ENCODE data around the gene TUBGCP3. TPM values are rescaled to one million over a fixed set of nuclear protein-coding genes. Genes with fewer than 3 reads are reported as not detected.
A peak's percentile ranks its signal among the peaks of the same experiment; 100 is the strongest.

TUBGCP3 gene
- total RNA-seq, 6 experiments from 2014 or later: 16.5 to 28.5 (median 25.6) TPM

DNA sequence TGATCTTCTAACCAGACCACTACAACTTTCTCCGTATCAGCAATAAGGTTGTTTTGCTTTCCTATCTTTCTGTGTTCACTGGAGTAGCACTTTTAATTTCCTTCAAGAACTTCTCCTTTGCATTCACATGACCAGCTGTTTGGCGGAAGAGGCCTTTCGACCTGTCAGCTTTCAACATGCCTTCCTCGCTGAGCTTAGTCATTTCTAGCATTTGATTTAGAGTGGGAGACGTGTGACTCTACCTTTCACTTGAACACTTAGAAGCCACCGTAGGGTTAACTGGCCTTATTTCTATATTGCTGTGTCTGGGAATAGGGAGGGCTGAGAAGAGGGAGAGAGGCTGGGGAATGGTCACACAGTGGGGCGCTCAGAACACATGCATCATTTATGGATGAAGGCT is 104.7 kb downstream of the TUBGCP3 start:
- TF ChIP-seq, protein P1, sequence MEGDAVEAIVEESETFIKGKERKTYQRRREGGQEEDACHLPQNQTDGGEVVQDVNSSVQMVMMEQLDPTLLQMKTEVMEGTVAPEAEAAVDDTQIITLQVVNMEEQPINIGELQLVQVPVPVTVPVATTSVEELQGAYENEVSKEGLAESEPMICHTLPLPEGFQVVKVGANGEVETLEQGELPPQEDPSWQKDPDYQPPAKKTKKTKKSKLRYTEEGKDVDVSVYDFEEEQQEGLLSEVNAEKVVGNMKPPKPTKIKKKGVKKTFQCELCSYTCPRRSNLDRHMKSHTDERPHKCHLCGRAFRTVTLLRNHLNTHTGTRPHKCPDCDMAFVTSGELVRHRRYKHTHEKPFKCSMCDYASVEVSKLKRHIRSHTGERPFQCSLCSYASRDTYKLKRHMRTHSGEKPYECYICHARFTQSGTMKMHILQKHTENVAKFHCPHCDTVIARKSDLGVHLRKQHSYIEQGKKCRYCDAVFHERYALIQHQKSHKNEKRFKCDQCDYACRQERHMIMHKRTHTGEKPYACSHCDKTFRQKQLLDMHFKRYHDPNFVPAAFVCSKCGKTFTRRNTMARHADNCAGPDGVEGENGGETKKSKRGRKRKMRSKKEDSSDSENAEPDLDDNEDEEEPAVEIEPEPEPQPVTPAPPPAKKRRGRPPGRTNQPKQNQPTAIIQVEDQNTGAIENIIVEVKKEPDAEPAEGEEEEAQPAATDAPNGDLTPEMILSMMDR (IDR thresholded peaks at IDR 0.05): no peak
- Mint-ChIP-seq H3K4me3 (no peak overlapping the region), H3K27me3 (ENCODE audit: insufficient read depth) (no peaks in the 10 kb centered on the region; the same call in 1 of the 2 replicates), H3K4me1 (ENCODE audit: low read depth) (peaks cover 23% of the 10 kb centered on the region; the same call in 1 of the 2 replicates), H3K36me3 (ENCODE audit: low read depth) (peaks cover 24% of the 10 kb centered on the region), H3K9me3 (no peaks in the 10 kb centered on the region; the same call in 1 of the 2 replicates), H3K27ac (no peak overlapping the region)
- DNase-seq: no peak

DNA sequence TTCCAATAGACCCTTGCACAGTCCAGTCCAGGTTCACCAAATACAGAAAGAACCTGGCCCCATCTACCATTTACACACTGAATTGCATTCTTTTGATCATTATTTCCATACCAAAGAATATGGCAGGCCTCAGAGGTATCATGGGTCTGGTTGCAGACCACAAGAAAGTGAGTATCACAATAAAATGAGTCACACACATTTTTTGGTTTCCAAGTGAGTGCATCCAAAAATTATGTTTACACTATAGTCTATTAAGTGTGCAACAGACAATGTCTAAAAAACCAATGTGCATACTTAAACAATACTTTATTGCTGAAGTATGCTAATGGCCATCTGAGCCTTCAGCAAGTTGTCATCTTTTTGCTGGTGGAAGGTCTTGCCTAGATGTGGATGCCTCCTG is 106.5 kb downstream of the TUBGCP3 start:
- no peak overlapping the region for H3K27ac Mint-ChIP-seq
- H3K36me3 Mint-ChIP-seq (ENCODE audit: low read depth): peaks cover 20% of the 10 kb centered on the region
- no peaks in the 10 kb centered on the region; the same call in 1 of the 2 replicates for H3K9me3 Mint-ChIP-seq
- DNase-seq: peak; percentile 11
- no peaks in the 10 kb centered on the region; the same call in 1 of the 2 replicates for H3K27me3 Mint-ChIP-seq (ENCODE audit: insufficient read depth)
- peaks cover 13% of the 10 kb centered on the region; the same call in 1 of the 2 replicates for H3K4me1 Mint-ChIP-seq (ENCODE audit: low read depth)
- TF ChIP-seq, protein P1 (IDR thresholded peaks at IDR 0.05): no peak
- H3K4me3 Mint-ChIP-seq: no peak overlapping the region

DNA sequence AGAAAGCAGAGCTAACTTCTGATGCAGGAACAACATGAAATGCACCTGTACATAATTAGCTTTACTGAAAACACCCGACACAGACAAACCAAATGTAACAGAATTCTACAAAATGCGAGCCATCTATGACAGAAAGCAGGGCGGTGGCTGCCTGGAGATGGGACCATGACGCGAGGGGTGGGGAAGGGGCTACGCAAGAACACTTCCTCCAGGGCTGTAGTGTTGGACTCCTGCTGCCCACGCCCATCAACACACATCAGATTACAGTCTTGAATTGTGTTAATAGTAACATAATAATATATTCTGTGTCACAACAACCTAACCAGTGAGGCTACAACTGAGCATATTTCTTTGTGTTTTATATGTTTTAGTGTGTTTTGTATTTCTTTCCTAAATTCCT is 108.6 kb downstream of the TUBGCP3 start:
- Mint-ChIP-seq H3K9me3 (no peaks in the 10 kb centered on the region; the same call in 1 of the 2 replicates), H3K4me1 (ENCODE audit: low read depth) (peaks cover 9% of the 10 kb centered on the region; the same call in 1 of the 2 replicates), H3K27me3 (ENCODE audit: insufficient read depth) (no peaks in the 10 kb centered on the region), H3K36me3 (ENCODE audit: low read depth) (peaks cover 20% of the 10 kb centered on the region), H3K4me3 (no peak overlapping the region), H3K27ac (no peak overlapping the region)
- no peak for DNase-seq
- TF ChIP-seq, protein P1 (IDR thresholded peaks at IDR 0.05): no peak

DNA sequence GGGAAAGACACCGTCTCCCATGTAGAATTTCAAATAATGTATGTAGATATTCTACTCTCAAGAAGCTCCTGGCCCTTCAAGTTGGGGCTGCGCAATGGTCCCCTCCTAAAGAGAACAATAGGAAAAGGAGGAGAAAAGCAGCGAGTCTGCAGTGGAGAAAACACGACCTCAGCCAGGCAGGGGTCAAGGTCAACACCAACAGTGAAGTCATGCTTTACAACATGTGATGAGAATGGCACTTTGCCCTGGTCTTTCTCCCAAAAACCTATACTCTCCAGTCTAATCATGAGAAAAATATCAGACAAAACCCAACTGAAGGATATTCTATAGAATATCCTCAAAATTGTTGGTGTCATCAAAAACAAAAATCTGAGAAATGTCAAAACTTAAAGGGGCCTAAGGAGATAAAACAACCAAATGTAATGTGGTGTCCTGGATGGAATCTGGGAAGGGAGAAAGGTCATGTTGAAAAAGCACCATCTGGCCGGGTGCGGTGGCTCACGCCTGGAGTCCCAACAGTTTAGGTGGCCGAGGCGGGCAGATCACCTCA is 110.8 kb downstream of the TUBGCP3 start:
- Mint-ChIP-seq H3K27me3 (ENCODE audit: insufficient read depth) (no peaks in the 10 kb centered on the region), H3K27ac (no peak overlapping the region), H3K4me1 (ENCODE audit: low read depth) (peaks cover 9% of the 10 kb centered on the region; the same call in 1 of the 2 replicates), H3K36me3 (ENCODE audit: low read depth) (peaks cover 7% of the 10 kb centered on the region; the same call in 1 of the 2 replicates), H3K9me3 (no peaks in the 10 kb centered on the region; the same call in 1 of the 2 replicates), H3K4me3 (no peak overlapping the region)
- DNase-seq: no peak
- TF ChIP-seq, protein P1 (IDR thresholded peaks at IDR 0.05): no peak

DNA sequence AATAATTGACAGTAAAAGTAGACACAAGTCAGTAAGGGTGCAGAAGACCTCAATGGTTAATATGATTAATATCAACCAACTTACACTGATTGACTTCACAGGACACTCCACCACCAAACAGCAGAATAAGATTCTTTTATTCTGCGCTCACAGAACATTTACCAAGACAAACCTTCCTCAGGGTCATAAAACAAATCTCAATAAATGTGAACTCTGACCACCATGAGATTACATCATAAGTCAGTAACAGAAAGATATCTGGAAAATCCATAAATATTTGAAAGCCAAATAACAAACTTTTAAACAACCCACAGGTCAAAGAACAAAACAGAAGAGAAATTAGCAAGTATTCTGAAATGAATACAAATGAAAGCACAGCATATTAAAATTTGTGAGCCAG is 112.1 kb downstream of the TUBGCP3 start:
- TF ChIP-seq, protein P1 (IDR thresholded peaks at IDR 0.05): no peak
- H3K4me1 Mint-ChIP-seq (ENCODE audit: low read depth): no peaks in the 10 kb centered on the region
- no peak overlapping the region for H3K27ac Mint-ChIP-seq
- no peaks in the 10 kb centered on the region; the same call in 1 of the 2 replicates for H3K9me3 Mint-ChIP-seq
- no peak for DNase-seq
- H3K4me3 Mint-ChIP-seq: no peak overlapping the region
- no peaks in the 10 kb centered on the region for H3K27me3 Mint-ChIP-seq (ENCODE audit: insufficient read depth)
- 0 out of 2 replicates have a peak, but pooled peaks cover under 1% of the 10 kb centered on the region for H3K36me3 Mint-ChIP-seq (ENCODE audit: low read depth)
